ENCODE results near the gene OAS1. TPM values are rescaled to one million over a fixed set of nuclear protein-coding genes. Genes with fewer than 3 reads are reported as not detected.

OAS1 gene
- total RNA-seq, 1 experiment from 2014 or later, result 10.2 TPM

DNA sequence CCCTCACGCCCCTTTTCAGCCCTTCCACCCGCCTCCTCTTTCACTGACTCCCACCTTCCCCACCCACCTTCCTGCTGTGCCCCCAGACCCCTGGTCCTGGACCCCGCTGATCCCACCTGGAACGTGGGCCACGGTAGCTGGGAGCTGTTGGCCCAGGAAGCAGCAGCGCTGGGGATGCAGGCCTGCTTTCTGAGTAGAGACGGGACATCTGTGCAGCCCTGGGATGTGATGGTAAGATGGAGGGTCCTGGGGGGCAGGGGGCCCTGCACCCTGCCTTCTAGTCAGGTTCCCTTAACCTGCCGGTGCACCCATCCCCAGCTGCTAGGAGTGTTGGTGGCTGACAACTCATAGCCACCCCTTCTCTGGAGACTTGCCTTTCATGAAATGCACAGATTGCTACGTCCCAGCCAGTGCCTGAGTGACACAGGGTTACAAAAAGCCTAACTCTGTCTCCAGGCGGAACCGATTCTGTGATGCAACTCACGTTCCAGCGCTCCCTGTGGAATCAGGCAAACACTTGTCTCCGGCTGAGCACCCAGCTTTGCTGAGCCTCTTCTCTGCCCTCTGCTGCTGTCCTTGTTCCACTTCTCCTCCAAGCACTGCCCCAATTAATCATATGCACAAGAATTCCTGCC is 56.6 kb downstream of the OAS1 start:
- no peaks in the 10 kb centered on the region for H3F3A ChIP-seq (ENCODE audit: low read length, unreplicated experiment)
- TF ChIP-seq EZH2 (IDR thresholded peaks at IDR 0.05; ENCODE audit: low read length, unreplicated experiment) (no peak), CTCF (conservative IDR thresholded peaks at IDR 0.05; ENCODE audit: low read depth, low read length) (no peak), EZH2phosphoT487 (IDR thresholded peaks at IDR 0.05; ENCODE audit: borderline replicate concordance, low read length) (no peak)
- CTCF ChIA-PET, result no interaction called here

GRCh38 chr12:112964067-112964670 is 57.4 kb downstream of the OAS1 start:
- Histone ChIP-seq H3K4me1 (ENCODE audit: insufficient read depth, low read length) (no peaks in the 10 kb centered on the region), H3K9me3 (ENCODE audit: low read length) (no peaks in the 10 kb centered on the region), H3K36me3 (ENCODE audit: low read depth, low read length) (peaks cover 11% of the 10 kb centered on the region; the same call in 1 of the 2 replicates), H2AFZ (ENCODE audit: low read length) (no peak overlapping the region), H3K4me3 (ENCODE audit: low read length) (no peak overlapping the region), H3K9ac (ENCODE audit: low read length) (no peak overlapping the region), H3K27ac (ENCODE audit: low read length) (no peak overlapping the region), H3K9me2 (replicated peaks; ENCODE audit: low read length) (no peaks in the 10 kb centered on the region), H3K4me2 (ENCODE audit: low read length) (no peak overlapping the region), H4K20me1 (ENCODE audit: low read length) (no peaks in the 10 kb centered on the region), H3F3A (ENCODE audit: low read length, unreplicated experiment) (no peaks in the 10 kb centered on the region), H3K27me3 (ENCODE audit: low read length) (no peaks in the 10 kb centered on the region), H3K79me2 (ENCODE audit: low read length) (no peaks in the 10 kb centered on the region)
- CTCF ChIA-PET, result no interaction called here
- no TSS peak for BruUV-seq (replicated peaks)
- DNase-seq (no peak), ATAC-seq (no peak)
- POLR2A ChIA-PET (ENCODE audit: unreplicated experiment), result no interaction called here
- TF ChIP-seq EZH2phosphoT487 (IDR thresholded peaks at IDR 0.05; ENCODE audit: borderline replicate concordance, low read length) (no peak), EZH2 (IDR thresholded peaks at IDR 0.05; ENCODE audit: low read length, unreplicated experiment) (no peak), CTCF (conservative IDR thresholded peaks at IDR 0.05; ENCODE audit: low read depth, low read length) (no peak)
- intact Hi-C loops (cut with micrococcal nuclease), result no loop called here

More for the DNA sequence above, 56.6 kb downstream of the OAS1 start:
- H2AFZ ChIP-seq (ENCODE audit: low read length), result no peak overlapping the region
- H3K27ac ChIP-seq (ENCODE audit: low read length), result no peak overlapping the region
- peaks cover 11% of the 10 kb centered on the region; the same call in 1 of the 2 replicates for H3K36me3 ChIP-seq (ENCODE audit: low read depth, low read length)
- no peaks in the 10 kb centered on the region for H3K9me3 ChIP-seq (ENCODE audit: low read length)
- H3K79me2 ChIP-seq (ENCODE audit: low read length), result no peaks in the 10 kb centered on the region
- no TSS peak for BruUV-seq (replicated peaks)
- POLR2A ChIA-PET (ENCODE audit: unreplicated experiment), result no interaction called here
- no peak overlapping the region for H3K4me3 ChIP-seq (ENCODE audit: low read length)
- intact Hi-C loops (cut with micrococcal nuclease), result no loop called here
- DNase-seq, result no peak
- no peak overlapping the region for H3K4me2 ChIP-seq (ENCODE audit: low read length)
- no peaks in the 10 kb centered on the region for H3K9me2 ChIP-seq (replicated peaks; ENCODE audit: low read length)
- H3K27me3 ChIP-seq (ENCODE audit: low read length), result no peaks in the 10 kb centered on the region
- H4K20me1 ChIP-seq (ENCODE audit: low read length), result no peaks in the 10 kb centered on the region
- no peaks in the 10 kb centered on the region for H3K4me1 ChIP-seq (ENCODE audit: insufficient read depth, low read length)
- ATAC-seq, result no peak
- no peak overlapping the region for H3K9ac ChIP-seq (ENCODE audit: low read length)

DNA sequence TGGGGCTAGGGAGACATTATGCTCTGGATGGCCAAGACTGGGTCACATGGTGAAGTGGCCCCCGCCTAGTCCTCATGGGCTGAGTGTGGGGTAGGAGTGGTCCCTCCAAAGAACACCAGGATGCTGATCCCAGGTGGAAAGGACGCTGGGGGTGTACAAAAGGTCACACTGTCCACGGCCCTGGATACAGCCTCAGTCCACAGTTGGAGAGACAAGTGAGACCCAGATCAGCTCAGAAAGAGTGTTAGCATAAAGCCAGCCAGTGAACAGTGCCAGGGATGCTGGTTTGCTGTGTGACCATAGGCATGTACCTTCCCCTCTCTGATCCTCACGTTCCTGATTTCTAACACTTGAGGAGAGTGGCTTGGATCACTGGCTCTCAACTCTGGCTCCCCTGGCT is 58.2 kb downstream of the OAS1 start:
- Histone ChIP-seq H3K79me2 (ENCODE audit: low read length) (no peaks in the 10 kb centered on the region), H3F3A (ENCODE audit: low read length, unreplicated experiment) (no peaks in the 10 kb centered on the region), H3K27ac (ENCODE audit: low read length) (no peak overlapping the region), H3K4me1 (ENCODE audit: insufficient read depth, low read length) (no peaks in the 10 kb centered on the region), H3K9ac (ENCODE audit: low read length) (no peak overlapping the region), H3K9me3 (ENCODE audit: low read length) (no peaks in the 10 kb centered on the region), H2AFZ (ENCODE audit: low read length) (no peak overlapping the region), H3K4me2 (ENCODE audit: low read length) (no peak overlapping the region), H3K4me3 (ENCODE audit: low read length) (no peak overlapping the region), H3K36me3 (ENCODE audit: low read depth, low read length) (peaks cover 11% of the 10 kb centered on the region; the same call in 1 of the 2 replicates), H3K27me3 (ENCODE audit: low read length) (no peaks in the 10 kb centered on the region), H3K9me2 (replicated peaks; ENCODE audit: low read length) (no peaks in the 10 kb centered on the region), H4K20me1 (ENCODE audit: low read length) (no peaks in the 10 kb centered on the region)
- no TSS peak for BruUV-seq (replicated peaks)
- ChIA-PET POLR2A (ENCODE audit: unreplicated experiment) (no interaction called here), CTCF (no interaction called here)
- DNase-seq (no peak), ATAC-seq (no peak)
- intact Hi-C loops (cut with micrococcal nuclease), result no loop called here
- TF ChIP-seq EZH2 (IDR thresholded peaks at IDR 0.05; ENCODE audit: low read length, unreplicated experiment), result no peak
- no peak for TF ChIP-seq CTCF (conservative IDR thresholded peaks at IDR 0.05; ENCODE audit: low read depth, low read length)
- TF ChIP-seq EZH2phosphoT487 (IDR thresholded peaks at IDR 0.05; ENCODE audit: borderline replicate concordance, low read length), result no peak

Measured in PC-3 (cell line).